Fibroblast of mammary gland (primary cell): ENCODE data around the gene CD300LB.

Source experiments
- DNase-seq: peaks from one replicate; pipeline ENCODE4 v3.0.0-alpha.2; 2010; ENCODE audit warnings: low read depth
- H3K4me3 ChIP-seq: 2 replicates; pipeline ENCODE4 v1.5.1; 2011; ENCODE audit warnings: low read depth, mild to moderate bottlenecking, low read length, moderate library complexity; ENCODE audit not compliant: control insufficient read depth
- TF ChIP-seq, protein P1 (sequence below): conservative IDR thresholded peaks from 2 replicates; pipeline ENCODE4 v1.5.1; 2011; ENCODE audit warnings: low read depth, low read length, inconsistent platforms; ENCODE audit not compliant: control insufficient read depth, insufficient read depth

The CD300LB gene

DNA sequence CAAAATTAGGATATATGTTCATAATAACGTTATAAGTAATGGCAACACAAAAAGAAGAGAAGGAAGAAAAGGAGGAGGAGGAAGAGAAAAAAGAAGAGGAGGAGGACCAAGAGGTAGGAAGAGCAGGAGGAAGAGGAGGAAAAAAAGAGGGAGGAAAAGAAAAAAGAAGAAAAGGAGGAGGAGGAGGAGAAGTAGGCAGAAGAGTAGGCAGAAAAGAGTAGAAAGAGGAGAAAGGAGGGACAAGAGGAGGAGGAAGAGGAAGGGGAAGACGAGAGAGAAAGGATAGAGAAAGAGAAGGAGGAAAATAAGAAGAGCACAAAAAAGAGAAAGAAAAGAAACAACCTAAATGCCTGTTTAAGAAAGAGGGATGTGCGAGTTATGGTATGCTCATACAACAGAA is 5.6 kb upstream of the CD300LB start:
- DNase-seq: no peak
- H3K4me3 ChIP-seq: no peak overlapping the region
- TF ChIP-seq, protein P1, sequence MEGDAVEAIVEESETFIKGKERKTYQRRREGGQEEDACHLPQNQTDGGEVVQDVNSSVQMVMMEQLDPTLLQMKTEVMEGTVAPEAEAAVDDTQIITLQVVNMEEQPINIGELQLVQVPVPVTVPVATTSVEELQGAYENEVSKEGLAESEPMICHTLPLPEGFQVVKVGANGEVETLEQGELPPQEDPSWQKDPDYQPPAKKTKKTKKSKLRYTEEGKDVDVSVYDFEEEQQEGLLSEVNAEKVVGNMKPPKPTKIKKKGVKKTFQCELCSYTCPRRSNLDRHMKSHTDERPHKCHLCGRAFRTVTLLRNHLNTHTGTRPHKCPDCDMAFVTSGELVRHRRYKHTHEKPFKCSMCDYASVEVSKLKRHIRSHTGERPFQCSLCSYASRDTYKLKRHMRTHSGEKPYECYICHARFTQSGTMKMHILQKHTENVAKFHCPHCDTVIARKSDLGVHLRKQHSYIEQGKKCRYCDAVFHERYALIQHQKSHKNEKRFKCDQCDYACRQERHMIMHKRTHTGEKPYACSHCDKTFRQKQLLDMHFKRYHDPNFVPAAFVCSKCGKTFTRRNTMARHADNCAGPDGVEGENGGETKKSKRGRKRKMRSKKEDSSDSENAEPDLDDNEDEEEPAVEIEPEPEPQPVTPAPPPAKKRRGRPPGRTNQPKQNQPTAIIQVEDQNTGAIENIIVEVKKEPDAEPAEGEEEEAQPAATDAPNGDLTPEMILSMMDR: no peak

DNA sequence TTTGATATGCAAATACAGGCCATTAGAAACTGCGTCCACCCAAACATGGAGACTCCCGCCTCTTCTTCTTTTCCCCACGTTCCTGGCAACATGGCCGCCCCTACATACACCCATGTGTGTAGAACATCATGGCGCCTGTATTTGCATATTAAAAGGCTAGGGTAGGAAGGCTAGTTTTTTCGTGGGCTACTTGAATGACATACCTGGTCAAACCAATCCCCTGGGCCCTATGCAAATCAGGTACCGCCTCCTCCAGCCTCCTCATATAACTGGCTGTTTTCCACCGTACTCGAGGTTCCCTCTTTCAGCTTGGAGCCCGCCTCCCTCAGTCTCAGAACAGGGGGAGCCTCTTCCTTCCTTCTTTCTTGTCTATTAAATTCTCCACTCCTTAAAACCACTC is 840 bp upstream of the CD300LB start:
- H3K4me3 ChIP-seq: no peak overlapping the region

DNA sequence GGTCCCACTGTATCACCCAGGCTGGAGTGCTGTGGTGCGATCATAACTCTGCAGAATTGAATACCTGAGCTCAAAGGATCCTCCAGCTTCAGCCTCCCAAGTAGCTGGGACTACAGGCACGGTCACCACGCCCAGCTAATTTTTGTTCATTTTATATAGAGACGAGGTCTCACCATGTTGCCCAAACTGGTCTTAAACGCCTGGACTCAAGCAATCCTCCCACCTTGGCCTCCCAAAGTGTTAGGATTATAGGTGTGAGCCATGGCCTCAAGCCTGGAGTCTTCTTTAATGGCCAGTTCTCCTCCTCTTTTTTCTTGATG is 484 bp downstream of the CD300LB start:
- H3K4me3 ChIP-seq: no peak overlapping the region
- TF ChIP-seq, protein P1: no peak
- no peak for DNase-seq

More for the DNA sequence above, 840 bp upstream of the CD300LB start:
- TF ChIP-seq, protein P1: no peak
- no peak for DNase-seq

DNA sequence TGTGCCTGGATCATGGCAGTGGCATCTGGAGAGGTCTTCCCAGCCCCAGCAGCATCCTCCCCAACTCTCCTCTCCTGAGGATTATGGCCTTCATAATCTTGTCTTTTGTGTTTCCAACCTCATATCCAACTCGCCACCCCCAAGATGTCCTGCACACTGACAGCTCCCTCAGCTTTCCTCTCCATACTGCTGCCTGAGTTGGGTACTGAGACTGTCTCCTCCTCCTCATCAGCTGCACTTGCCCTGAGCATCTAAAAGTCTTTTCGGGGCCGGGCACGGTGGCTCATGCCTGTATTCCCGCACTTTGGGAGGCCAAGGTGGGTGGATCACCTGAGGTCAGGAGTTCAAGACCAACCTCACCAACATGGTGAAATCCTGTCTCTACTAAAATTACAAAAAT is 2.0 kb downstream of the CD300LB start:
- no peak for DNase-seq
- TF ChIP-seq, protein P1: no peak
- H3K4me3 ChIP-seq: no peak overlapping the region

DNA sequence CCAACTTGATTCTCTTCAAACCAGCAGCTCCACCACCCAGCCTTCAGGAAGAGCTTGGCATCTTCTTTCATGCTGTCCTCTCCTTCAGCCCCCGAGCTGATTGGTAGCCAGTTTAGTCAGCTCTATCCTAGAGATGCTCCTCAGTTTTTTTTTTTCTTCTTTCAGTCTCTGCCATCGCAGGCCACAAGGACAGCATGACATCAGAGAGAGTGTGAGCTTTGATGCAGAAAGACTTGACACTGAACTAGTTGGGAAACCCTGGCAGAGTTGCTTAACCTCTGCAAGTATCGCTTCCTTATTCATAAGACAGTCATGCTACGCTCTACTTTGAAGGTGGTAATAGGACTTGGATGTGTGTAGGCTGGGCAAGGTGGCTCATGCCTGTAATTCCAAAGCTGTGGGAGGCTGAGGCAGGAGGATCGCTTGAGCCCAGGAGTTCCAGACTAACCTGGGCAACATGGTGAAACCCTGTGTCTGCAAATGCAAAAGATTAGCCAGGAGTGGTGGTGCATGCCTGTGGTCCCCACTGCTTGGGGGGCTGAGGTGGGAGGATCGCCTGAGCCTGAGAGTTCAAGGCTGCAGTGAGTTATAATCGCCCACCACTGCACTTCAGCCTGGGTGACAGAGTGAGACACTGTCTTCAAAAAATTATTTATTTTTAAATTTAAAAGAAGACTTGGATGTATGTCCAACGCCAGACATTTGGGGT is 2.6 kb downstream of the CD300LB start:
- no peak overlapping the region for H3K4me3 ChIP-seq
- peak; percentile 6 for DNase-seq
- TF ChIP-seq, protein P1: no peak

DNA sequence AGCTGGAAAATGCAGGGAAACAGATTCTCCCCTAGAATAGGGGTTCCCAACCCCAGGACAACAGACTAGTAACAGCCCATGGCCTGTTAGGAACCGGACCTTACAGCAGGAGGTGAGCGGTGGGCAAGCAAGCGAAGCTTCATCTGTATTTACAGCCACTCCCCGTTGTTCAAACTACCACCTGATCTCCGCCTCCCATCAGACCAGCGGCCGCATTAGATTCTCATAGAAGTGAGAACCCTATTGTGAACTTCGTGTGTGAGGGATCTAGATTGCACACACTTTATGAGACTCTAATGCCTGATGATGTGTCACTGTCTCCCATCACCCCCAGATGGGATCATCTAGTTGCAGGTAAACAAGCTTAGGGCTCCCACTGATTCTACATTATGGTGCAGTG is 3.5 kb downstream of the CD300LB start:
- DNase-seq: no peak
- TF ChIP-seq, protein P1: no peak
- H3K4me3 ChIP-seq: no peak overlapping the region

DNA sequence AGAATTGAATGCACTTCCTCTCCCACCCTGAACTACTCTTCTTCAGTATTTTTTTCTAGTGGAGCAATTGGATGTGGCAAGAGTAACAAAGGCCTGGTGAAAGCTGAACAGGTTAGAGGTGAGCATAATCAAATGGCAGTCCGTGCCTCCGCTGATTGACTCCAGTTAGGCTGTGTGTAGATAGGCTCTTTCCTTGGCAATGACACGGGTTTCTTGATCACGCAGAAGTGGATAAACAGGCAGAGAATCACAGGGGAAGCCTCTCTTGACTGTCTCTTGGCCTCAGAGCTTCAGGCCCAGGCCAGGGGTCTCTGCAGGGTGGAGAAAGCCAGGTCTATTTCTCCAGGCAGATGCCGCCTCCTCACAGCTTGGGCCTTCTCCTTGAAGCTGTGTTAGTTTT is 4.2 kb downstream of the CD300LB start:
- TF ChIP-seq, protein P1: no peak

More for the DNA sequence above, 4.2 kb downstream of the CD300LB start:
- H3K4me3 ChIP-seq: no peak overlapping the region
- no peak for DNase-seq
